Measurements from ENCODE around the gene RPL41.

RPL41 gene

GRCh38 chr12:56159482-56160192, 43.2 kb downstream of the RPL41 start:
- DNase-seq (ENCODE audit: low read depth) = no peak
- no peak for TF ChIP-seq CTCF (conservative IDR thresholded peaks at IDR 0.05; ENCODE audit: low read depth, low read length)
- H3K4me3 ChIP-seq (ENCODE audit: low read depth, low read length) = peak overlapping the region; percentile 98

- no peak for TF ChIP-seq CTCF (conservative IDR thresholded peaks at IDR 0.05; ENCODE audit: low read depth, low read length)
- H3K4me3 ChIP-seq (ENCODE audit: low read depth, low read length) = peak overlapping the region; percentile 98
- DNase-seq (ENCODE audit: low read depth) = peak; percentile 58
These were observed 43.8 kb downstream of the RPL41 start for GRCh38 chr12:56160193-56160763.

DNA sequence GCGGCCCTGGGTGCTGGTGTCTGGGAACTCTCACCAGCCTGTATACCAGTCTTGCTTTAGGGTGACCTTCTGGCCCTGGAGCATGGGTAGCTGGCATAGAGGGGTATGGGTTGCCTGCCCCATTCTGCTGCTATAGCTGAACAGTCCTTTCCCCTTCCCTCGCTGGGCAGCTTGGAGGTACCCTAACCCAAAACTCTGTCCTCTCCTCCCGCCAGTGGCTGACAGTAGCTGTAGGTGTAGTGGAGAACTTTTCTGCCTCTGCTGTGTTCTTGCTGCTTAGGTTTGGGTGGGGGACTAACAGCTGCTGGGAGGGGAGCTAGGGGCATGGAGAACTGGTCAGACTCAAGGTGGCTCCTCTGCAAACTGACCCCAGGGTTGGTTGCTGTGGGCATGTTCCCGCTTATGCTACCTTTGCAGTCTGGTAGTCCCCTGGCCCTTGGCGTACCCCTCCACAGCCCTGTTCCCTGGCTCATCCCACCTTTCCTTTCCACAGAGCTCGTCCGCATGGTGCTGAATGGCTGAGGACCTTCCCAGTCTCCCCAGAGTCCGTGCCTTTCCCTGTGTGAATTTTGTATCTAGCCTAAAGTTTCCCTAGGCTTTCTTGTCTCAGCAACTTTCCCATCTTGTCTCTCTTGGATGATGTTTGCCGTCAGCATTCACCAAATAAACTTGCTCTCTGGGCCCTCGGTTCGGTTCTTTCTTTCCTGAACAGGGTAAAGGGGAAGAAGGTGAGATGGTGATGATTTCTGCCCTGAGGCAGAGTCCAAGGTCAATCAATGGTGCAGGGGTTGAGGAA, 44.7 kb downstream of the RPL41 start:
- no peak for TF ChIP-seq CTCF (conservative IDR thresholded peaks at IDR 0.05; ENCODE audit: low read depth, low read length)
- H3K4me3 ChIP-seq (ENCODE audit: low read depth, low read length) = peak overlapping the region; percentile 98
- no peak for DNase-seq (ENCODE audit: low read depth)

GRCh38 chr12:56161690-56162351, 45.4 kb downstream of the RPL41 start:
- no peak for TF ChIP-seq CTCF (conservative IDR thresholded peaks at IDR 0.05; ENCODE audit: low read depth, low read length)
- no peak for DNase-seq (ENCODE audit: low read depth)
- H3K4me3 ChIP-seq (ENCODE audit: low read depth, low read length) = no peak overlapping the region

- no peak for DNase-seq (ENCODE audit: low read depth)
- TF ChIP-seq CTCF (conservative IDR thresholded peaks at IDR 0.05; ENCODE audit: low read depth, low read length) = no peak
- H3K4me3 ChIP-seq (ENCODE audit: low read depth, low read length) = no peak overlapping the region
These were observed 46.2 kb downstream of the RPL41 start for GRCh38 chr12:56162468-56163290.

All from choroid plexus epithelial cell (primary cell).